COLO668 (cell line): ENCODE data around the gene LTA4H.

ENCODE experiments used
- DNase-seq: peaks from one replicate; lab custom pipeline; 2025; ENCODE audit not compliant: unreplicated experiment; lab: John Stamatoyannopoulos, UW

Gene LTA4H

DNA sequence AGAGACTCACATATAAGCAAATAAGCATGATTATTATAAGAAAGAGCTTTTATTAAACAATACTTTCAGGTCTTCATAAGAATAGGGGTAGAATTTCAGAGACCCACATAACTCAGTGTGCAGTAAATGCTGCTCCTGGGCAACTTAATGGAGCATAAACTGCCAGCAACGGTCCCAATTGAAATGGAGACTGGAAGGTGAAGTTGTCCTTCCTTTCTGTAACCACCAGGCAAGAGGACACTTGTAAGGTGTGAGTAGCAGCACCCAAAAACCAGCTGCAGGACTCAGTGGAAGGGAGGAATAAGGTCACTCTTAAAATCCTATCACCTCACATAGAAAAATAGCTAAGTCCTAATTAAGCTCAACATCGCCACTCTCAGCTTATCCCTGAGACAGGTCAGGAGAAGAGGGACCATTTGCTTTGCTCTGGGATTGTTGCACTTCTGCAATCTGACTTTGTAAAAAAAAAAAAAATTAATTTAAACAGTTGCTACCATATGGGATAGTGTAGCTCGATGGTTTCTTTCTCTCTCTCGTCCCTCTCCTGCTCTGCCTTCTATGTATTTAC, 22.7 kb upstream of the LTA4H start:
- DNase-seq = no peak

- DNase-seq = no peak
Observed at GRCh38 chr12:96056646-96057455, 21.5 kb upstream of the LTA4H start.

DNA sequence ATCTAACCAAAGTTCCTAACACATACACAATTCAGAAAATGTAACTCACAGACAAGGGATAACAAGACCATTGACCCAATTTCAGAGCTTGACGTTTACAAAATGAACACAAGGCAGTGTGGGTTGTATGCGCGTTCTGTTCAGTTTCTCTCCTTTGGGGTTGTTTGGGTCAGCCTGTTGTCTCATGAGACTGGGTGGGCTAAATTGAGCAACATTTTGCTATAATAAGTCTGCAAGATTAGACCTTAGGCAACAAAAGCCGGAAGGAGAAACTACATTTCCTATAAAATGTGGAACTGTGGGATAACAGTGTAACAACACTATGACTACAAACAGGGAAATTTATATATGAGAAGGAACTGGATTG, 18.8 kb upstream of the LTA4H start:
- DNase-seq = no peak

DNA sequence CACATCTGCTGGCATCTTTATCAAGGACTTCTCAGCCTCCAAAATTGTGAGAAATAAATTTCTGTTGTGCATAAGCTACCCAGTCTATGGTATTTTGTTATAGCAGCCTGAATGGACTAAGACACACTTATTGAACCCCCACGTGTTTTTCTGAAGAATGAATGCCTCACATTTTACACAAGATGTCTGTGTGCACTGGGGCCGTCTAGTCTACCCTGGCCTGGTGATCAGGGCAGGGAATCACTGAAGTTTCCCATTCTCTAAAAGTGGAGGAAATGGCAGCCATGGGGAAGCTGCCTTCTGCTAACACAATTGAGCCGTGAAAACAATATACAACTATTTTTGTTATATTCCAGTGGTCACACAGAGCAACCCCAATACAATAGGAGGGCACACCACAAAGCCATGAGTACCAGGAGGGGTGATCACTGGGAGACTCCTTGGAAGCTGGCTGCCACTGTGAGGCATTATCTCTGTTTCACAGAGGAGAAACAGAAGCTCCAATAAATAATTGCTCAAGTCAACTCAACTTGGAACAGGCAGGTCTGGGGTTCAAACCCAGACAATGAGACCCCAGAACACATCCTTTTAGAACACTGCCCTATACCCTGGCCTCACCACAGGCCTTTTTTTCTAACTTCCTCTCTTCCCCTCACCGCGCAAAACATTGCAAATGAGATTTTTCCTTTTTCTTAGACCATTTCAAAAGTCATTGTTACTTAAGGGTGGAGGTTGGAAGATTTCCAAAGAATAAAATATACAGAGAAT, 18.3 kb upstream of the LTA4H start:
- DNase-seq = no peak

DNA sequence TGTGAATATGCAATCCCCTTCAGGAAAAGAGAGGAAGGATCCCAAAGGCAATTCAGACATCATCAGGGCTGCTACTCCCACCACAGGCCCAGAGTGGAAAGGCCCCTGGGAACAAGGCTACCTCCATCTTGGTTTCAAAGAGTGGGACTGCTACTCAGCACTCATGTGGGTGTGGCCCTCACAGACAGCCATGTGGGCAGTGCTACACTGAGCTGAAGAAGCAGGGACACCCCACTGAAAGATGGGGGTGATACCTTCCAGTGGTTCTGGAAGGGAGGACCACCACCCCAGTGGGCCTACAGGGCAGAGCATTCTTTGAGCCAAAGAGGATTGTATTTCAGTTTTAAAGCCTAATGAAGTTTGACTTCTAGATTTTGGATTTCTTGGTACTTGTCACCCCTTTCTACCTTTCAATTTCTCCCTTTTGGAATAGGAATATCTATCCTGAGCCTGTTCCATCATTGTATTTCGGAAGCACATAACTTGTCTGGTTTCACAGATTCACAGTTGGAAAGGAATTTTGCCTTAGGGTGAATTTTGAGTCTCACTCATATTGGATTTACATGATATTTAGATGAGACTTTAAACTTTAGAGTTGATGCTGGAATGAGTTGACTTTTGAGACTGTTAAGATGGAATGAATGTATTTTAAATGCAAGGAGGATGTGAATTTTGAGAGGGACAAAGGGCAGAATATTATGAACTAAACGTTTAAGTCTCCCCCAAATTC, 16.5 kb upstream of the LTA4H start:
- DNase-seq = no peak

GRCh38 chr12:96050139-96050538, 14.8 kb upstream of the LTA4H start:
- no peak for DNase-seq

DNA sequence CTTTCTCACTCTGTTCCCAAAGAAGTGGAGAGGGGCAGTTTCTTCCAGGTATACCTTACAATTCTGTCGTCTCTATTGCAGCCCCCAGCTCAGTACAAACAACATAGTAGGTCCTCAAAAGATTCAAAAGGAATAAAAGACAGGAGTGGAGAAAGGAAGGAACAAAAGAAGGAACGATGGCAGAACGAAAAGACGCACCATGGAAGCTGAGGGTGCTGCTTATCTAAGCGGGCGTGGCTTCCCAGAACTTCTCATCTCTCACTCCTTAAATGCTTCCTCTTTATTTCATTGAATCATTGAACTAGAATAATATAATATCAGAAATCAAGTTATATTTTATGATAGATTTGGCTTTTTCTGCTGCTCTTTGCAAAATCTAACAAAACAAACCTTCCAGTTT, 13.7 kb upstream of the LTA4H start:
- no peak for DNase-seq

DNA sequence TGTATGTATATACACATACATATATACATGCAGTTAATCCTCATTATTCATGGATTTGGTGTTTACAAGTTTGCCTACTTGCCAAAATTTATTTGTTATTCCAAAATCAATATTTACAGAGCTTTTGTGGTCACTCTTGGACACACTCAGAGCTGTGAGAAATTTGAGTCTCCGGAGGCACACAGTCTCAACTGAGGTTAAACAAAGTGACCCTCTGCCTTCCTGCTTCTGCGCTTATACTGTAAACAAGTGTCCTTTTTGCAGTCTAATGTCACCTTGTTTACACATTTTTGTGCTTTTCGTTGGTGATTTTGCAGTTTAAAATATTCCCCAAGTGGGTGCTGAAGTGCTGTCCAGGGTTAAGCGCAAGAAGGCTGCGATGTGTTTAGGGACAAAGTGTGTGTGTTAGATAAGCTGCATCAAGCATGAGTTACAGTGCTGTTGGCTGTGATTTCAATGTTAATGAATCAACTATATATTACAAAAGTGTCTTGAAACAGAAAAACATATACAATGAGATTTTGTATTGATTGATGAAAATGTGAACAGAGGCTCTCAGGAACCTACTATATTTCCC, 13.1 kb upstream of the LTA4H start:
- DNase-seq = peak; percentile 50

DNA sequence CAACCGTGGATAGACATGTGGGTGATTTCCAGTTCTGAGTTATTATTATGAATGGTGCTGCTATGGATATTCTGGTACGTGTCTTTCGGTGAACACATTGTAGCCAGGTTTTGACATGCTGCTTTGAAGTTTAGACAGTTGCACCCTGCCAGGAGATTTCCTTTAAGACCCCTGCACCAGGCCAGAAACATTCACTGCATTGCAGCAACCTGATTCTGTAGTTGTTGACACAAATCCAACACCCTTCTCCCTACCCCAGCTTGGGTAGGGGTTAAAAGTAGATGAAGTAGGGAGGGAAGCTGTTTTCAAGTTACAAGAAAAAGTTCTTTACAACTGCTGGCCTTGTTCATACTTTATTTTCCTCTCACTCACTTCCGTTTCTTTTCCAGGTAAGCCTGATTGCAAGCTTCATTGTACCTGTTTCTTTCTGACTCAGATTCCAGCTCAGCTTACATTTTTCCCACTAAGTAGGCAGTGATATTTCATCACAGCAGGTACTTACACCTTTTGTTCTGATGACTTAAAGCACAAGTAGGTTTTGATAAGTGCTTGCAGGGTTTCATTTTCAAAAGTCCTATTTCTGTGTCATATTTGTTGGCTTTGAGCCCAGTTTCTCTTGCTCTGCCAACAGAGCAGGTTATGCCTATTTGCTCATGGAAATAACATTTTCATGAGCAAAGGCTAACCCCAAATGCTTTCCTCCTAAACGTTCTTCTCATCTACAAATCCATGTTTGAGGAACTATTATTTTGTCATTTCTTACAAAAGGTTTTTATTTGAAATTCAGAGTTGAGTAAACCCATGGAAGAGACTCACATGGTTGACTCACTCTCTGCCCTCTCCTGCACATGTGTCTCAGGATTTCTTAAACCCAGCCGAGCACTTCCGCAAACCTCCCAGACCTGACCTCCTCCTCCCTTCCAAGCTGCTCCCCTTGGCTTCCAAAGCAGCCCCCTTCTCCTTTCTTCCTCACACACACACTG, 12.1 kb upstream of the LTA4H start:
- peak; percentile 37 for DNase-seq

GRCh38 chr12:96046543-96047228, 11.3 kb upstream of the LTA4H start:
- DNase-seq = no peak

GRCh38 chr12:96045566-96045965, 10.2 kb upstream of the LTA4H start:
- DNase-seq = no peak

DNA sequence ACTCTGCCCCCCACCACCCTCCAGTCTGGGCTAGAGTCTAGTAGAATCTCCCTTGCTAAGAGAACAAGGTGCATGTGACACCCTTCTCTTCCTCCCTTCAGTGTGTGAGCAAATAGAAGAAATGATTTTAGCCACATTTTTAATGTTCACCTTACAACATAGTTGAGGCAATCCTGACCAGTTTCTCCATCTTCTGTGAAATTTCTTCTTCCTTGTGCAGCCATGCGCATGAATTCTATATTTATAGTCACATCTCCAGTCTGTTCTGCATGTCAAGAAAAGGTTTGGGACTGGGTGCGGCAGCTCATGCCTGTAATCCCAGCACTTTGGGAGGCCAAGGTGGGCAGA, 9.5 kb upstream of the LTA4H start:
- no peak for DNase-seq

DNA sequence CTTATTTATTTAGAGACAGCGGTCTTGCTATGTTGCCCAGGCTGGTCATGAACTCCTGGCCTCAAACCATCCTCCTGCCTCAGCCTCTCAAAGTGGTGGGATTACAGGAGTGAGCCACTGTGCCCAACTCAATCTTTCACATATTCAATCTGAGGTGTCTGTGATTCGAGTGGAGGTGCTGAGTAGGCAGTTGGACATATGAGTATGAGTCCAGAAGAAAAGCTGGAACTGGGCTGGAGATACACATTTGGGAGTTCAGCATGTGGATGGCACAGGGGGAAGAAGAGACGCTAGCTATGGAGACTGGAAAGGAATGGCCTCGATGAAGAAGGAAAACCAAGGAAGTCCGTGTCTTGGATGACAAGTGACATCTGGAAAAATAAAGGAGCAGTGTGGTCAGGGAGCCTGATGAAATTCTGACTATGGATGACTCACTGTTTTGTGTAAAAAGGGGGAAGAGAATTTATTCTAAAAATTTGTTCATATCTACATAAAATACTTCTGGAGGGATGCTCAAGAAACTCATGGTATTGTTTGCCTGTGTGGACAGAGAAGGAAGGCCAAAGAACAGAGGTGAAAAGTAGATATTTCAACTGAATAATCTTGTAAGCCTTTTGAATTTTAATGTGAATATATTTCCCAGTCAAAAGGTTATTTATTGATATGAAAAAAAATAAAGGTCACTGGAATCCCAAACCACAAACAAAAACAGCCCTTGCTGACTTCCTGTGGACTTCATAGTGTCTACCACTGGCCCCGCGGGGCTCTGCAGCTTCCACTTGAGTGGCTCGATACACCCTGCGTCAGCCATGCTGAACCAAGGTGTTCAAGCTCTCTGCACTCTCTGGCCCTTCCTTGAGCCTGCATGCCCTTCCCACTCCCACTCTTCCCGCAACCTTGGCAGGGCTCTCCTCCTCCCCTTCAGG, 8.9 kb upstream of the LTA4H start:
- no peak for DNase-seq

DNA sequence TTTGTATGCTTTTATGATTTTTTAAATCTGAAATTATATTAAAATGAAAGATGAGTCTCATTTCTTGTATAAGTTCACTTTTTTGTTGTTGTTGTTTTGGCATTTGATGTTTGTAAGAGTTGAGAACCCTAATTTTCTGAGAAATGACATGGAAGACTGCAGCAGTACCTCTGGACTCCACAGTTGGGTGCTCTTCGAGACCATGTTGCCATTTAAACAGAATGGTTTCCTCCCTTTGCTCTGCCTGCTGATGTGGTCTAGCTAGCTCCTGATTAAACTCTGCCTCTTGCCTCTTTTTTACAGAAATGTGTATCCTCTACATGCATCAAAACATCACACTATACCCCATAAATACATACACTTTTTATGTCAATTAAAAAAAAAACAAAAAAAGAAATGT, 5.8 kb upstream of the LTA4H start:
- no peak for DNase-seq

GRCh38 chr12:96040305-96041133, 5.1 kb upstream of the LTA4H start:
- DNase-seq = no peak

- DNase-seq = no peak
Observed at GRCh38 chr12:96039516-96039915, 4.1 kb upstream of the LTA4H start.

GRCh38 chr12:96036765-96037455, 1.5 kb upstream of the LTA4H start:
- DNase-seq = no peak
